Activated T-cell treated with anti-CD3 and anti-CD28 coated beads, Interleukin-2, amount 50 U/mL, for 1 hour (primary cell): ENCODE measurements around the gene BPIFB3.

ENCODE experiments used
- DNase-seq: peaks from one replicate; pipeline ENCODE4 v3.0.0-alpha.2; 2020

BPIFB3 gene, protein sequence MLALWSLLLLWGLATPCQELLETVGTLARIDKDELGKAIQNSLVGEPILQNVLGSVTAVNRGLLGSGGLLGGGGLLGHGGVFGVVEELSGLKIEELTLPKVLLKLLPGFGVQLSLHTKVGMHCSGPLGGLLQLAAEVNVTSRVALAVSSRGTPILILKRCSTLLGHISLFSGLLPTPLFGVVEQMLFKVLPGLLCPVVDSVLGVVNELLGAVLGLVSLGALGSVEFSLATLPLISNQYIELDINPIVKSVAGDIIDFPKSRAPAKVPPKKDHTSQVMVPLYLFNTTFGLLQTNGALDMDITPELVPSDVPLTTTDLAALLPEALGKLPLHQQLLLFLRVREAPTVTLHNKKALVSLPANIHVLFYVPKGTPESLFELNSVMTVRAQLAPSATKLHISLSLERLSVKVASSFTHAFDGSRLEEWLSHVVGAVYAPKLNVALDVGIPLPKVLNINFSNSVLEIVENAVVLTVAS

DNA sequence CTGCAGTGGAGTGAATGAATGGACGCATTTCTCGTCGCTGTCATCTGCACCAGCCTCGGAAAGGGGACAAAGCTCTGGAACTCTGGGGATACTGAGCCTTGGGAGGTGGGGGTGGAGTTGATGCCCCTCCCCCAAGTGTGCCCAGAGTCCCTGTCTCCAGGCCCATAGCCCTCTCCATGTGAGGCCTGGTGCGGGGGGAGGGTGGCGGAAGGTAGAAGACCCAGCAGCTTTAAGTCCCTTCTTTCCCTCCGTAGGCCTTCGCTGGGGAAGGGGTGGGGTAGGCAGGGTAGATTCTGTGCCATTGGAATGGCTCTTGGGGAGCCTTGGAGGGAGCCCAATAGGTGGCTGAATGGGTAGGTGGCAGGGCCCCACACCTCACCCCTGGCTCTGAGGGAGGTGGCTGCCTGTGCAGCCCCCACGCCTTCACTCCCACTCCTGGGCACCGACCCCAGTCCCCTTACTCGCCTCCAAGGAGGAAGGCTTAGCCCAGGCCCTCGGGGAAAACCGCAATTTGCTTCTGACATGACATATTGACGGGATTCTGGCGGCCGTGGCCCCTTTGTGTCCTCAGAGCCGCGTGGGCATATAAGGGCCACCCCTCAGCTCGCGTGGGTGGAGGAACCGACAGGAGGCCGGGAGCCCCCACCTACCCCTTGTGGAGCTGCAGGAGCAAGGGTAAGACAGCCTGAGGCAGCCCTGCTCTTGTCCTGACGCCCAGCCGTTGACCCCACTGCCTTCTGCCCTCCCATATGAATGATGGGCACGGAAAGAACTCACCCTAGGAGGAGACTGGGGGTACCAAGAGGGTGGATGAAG lies at the start of gene BPIFB3:
BPIFB3 (plus strand) TSS at position 613 of the 816 bp plus-strand sequence. CDS start 1,533 bp downstream, outside the sequence.
- no peak for DNase-seq

DNA sequence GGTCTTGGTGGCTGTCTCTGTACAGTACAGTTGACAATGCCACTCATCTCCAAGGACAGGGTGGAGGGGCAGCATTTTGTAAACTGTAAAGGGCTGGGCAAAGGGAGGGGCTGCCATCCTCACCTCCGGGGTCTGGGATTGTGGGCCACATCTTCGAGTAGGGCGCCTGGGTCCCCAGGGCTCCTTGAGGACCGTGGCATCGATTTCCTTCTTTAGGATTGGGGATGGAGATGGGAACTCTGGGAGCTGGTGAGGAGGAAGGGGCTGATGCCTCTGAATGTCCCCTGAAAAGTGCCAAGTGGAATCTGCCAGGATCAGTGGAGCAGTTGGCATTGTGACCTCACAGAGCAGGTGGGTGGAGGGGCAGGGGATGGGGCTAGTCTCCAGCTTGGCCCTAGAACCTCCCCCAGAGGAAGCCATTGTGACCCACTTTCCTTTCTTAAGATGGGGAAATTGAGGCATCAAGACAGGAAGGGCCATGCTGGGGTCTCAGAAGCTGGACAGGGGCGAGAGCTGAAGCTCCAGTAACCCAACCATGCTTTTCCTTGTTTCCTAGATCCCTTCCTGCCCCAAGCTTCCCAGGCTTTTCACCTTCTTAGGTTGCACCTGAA lies 49.5 kb upstream of the BPIFB3 start, which contains the start of gene SUN5:
SUN5 (minus strand) TSS at position 293 of the 611 bp plus-strand sequence; CDS start at position 200, 93 bp downstream.
- DNase-seq, result no peak

DNA sequence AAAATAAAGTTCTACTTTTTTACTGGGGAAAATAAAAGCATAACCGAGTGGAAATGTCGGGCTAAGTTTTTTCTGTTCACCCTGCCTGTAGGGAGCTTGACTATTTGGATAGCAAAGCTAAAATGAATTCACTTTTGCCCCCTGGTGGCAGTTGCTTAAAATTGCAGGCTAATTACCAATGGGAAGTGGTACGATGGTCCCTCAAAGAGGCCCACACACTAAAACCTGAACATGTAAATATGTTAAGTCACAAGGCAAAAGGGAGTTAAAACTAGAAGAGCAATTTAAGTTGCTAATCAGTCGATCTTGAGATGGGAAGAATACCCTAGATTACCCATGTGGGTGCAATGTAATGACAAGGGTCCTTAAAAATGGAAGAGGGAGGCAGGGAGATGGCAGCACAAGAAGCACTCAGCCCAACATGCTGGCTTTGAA lies 48.6 kb upstream of the BPIFB3 start:
- no peak for DNase-seq

DNA sequence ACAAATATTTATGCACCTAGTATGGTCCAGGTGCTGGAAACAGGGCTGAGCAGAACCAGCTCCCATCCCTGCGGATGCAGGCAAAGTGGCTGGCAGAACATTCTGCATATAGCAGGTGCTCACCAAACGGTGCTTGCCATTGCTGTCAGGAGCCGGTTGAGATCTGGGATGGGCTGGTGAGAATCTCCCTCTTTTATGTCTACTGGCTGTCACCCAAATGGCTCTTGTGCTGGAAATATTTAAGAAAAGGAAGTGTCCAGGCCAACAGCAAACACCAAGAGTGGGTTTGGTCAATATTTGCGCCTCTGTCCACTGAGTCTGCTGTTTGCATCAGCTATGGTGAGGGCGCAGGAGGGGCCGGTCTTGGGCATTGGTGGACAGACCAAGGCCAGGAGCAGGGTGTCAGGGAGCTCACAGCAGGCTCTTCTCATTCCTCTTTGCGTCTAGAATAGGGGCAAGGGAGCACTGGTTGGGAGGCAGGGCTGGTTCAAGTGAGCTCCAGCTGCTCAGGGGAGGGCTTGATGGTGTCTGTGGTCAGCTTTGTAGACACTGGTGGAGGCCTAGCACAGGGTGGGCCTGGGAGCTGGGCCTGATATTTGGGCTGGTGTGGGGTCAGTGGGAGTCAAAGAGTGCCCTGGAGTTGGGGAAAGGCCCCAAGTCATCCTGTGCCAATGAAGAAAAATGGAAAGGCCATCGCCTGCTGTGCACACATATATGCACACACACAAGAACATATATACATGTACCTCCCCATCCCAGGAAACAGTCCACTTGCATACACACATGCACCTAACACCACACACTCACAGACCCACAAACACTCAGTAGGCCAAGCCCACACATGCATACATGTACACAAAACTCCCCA lies 47.6 kb upstream of the BPIFB3 start:
- no peak for DNase-seq

GRCh38 chr20:33006776-33007375 lies 46.8 kb upstream of the BPIFB3 start:
- DNase-seq, result no peak

DNA sequence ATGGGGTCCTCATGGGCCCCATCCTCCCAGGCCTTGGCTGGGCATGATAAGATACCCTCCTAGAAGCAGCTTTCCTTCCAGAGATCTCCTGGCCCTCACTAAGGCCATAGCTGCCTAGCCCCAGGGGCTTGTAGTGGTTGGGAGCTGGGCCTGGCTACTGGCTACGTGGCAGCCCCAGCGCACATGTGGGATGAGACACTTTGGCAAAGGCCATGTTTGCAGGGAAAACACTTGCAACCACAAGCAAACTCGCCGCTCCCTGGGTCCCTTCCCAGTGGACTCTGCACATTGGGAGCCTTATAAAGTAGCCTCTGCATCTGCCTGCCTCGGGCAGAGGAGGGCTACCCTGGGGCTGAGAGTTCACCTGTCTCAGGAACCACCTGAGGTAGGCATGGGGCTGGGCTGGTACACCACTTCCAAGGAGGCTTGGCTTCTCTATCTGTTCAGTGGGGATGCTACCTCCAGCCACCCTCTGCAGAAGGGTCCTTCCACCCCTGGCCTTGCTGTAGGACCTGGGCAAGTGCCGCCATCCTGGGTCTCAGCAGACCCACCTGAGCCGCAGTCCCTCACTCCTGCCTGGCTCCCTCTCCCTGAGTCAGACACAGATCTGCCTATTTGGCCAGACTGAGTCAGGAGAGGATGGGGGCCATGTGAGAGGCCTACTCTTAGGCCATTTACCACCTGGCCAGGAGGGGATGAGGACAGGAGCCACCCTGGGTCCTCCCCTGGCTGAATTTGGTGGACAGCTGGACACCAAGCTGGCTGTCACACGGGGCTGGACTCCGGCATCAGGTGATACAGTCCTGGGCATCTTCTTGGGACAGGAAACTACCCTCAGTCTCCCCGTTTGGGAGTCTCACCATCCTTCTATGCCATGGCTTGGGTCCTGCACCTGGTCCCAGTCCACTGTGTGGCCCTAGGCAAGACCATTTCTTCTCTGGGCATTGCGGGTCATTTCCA lies 46.0 kb upstream of the BPIFB3 start, which contains the start of gene BPIFB2:
BPIFB2 (plus strand) TSS at position 329 of the 960 bp plus-strand sequence. CDS start 871 bp downstream, outside the sequence.
- DNase-seq, result no peak

GRCh38 chr20:33008336-33009213 lies 45.1 kb upstream of the BPIFB3 start:
- DNase-seq, result no peak

GRCh38 chr20:33009214-33010132 lies 44.2 kb upstream of the BPIFB3 start:
- DNase-seq, result no peak

DNA sequence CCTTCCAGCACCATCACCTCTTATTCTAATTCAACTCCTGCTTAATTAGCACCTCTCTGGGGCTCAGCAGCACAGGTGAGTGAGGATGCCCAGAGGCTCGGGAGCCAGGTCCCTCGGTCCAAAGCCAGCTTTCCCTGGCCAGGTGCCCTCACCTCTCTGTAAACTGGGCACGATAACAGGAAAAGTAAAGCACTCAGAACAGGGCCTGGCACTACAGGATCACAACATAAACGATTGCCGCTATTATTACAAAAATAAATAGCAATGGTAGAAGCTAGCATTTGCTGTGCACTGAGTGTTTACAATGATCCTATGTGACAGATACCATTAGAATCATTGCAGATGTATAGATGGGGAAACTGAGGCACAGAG lies 43.6 kb upstream of the BPIFB3 start:
- DNase-seq, result no peak

DNA sequence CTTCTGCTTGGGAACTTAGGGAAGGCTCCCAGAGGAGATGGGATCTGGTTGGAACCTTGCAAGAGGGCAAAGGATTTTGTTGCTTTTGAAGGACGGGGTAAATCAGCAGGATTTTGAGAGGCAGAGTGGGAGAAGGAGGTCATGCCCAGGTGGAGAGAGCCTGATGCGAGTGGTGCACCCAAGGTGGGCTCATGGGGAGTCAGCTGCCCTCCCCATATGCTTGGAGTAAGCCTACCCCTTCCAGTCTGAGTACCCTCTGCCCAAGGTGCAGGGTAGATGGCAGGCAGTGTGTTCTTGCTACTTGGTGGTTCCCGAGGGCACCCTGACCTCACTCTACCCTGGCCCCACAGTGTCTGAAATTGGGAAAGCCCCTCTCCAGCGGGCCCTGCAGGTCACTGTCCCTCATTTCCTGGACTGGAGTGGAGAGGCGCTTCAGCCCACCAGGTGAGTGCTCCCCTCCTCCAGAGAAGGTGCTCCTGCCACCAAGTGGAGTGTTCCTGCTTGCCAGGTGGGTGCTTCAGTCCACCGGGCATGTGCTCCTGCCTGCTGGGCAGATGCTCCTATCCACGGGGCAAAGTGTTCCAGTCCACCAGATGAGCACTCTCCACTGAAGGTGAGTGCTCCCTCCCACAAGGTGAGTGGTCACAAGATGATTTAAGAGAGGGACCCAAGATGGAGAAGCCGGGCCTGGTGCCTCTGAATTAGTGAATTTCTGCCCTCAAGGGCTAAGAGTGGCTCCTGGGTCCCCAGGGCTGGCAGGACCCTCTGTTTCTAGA lies 42.8 kb upstream of the BPIFB3 start:
- no peak for DNase-seq

- no peak for DNase-seq
Observed at GRCh38 chr20:33012327-33013189, 41.1 kb upstream of the BPIFB3 start.

DNA sequence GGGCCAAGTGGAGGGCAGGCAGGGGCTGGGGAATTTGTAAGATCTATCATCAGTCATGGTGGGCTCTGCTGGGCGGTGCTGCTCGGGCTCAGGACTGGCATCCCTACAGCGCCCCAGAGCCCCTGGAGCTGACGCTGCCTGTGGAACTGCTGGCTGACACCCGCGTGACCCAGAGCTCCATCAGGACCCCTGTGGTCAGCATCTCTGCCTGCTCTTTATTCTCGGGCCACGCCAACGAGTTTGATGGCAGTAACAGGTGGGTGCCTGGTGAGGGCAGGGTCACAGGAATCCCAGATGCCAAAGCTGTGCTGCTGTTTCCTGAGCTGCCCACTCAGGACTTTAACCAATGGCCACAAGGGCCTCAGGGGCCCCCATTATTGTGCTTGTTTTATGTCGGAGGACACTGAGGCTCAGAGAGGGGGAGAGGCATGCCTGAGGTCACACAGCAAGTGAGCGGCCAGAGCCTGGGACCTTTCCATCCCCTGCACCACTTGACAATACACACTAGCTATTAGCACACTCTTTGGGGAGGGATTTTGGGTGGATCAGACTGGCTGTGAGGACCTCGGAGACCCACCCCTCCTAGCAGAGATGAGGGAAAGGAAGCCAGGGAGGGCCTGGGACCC lies 39.9 kb upstream of the BPIFB3 start:
- DNase-seq, result no peak

- DNase-seq, result no peak
Observed at GRCh38 chr20:33014336-33015113, 39.2 kb upstream of the BPIFB3 start.

GRCh38 chr20:33015114-33015484 lies 38.6 kb upstream of the BPIFB3 start:
- DNase-seq, result no peak
